ENCODE data around the gene LMO4.

The LMO4 gene

GRCh38 chr1:87333692-87334347 lies 5.1 kb downstream of the LMO4 start:
- TF ChIP-seq EZH2phosphoT487 (IDR thresholded peaks at IDR 0.05; ENCODE audit: low read depth) (no peak), CTCF (IDR thresholded peaks at IDR 0.05; ENCODE audit: low read depth, low read length) (no peak)
- Histone ChIP-seq H3K9ac (ENCODE audit: low read length) (peak overlapping the region; percentile 75), H3K36me3 (replicated peaks; ENCODE audit: low read depth, low read length) (peaks cover 13% of the 10 kb centered on the region), H3K4me1 (ENCODE audit: low read length) (peaks cover 39% of the 10 kb centered on the region), H3K4me2 (ENCODE audit: low read length) (peak overlapping the region; percentile 94), H2AFZ (ENCODE audit: low read depth, low read length) (no peak overlapping the region), H3K27ac (ENCODE audit: low read length) (no peak overlapping the region), H4K20me1 (ENCODE audit: insufficient read depth, low read length) (peaks cover 14% of the 10 kb centered on the region), H3K4me3 (ENCODE audit: low read length) (peak overlapping the region; percentile 85), H3K79me2 (ENCODE audit: low read length) (no peaks in the 10 kb centered on the region), H3K9me3 (ENCODE audit: insufficient read depth, low read length) (no peaks in the 10 kb centered on the region), H3K27me3 (ENCODE audit: low read depth, low read length) (peaks cover 18% of the 10 kb centered on the region)

GRCh38 chr1:87334351-87335174 lies 5.9 kb downstream of the LMO4 start:
- H3K36me3 ChIP-seq (replicated peaks; ENCODE audit: low read depth, low read length) = peaks cover 13% of the 10 kb centered on the region
- H3K4me2 ChIP-seq (ENCODE audit: low read length) = peak overlapping the region; percentile 94
- H3K79me2 ChIP-seq (ENCODE audit: low read length) = no peaks in the 10 kb centered on the region
- no peak for TF ChIP-seq EZH2phosphoT487 (IDR thresholded peaks at IDR 0.05; ENCODE audit: low read depth)
- TF ChIP-seq CTCF (IDR thresholded peaks at IDR 0.05; ENCODE audit: low read depth, low read length) = no peak
- peaks cover 14% of the 10 kb centered on the region for H4K20me1 ChIP-seq (ENCODE audit: insufficient read depth, low read length)
- H3K4me1 ChIP-seq (ENCODE audit: low read length) = peaks cover 39% of the 10 kb centered on the region
- peak overlapping the region; percentile 85 for H3K4me3 ChIP-seq (ENCODE audit: low read length)
- H3K27me3 ChIP-seq (ENCODE audit: low read depth, low read length) = peaks cover 18% of the 10 kb centered on the region
- H3K9me3 ChIP-seq (ENCODE audit: insufficient read depth, low read length) = no peaks in the 10 kb centered on the region
- H3K27ac ChIP-seq (ENCODE audit: low read length) = peak overlapping the region; percentile 8
- H2AFZ ChIP-seq (ENCODE audit: low read depth, low read length) = peak overlapping the region; percentile 50; the same call in 1 of the 2 replicates
- peak overlapping the region; percentile 75 for H3K9ac ChIP-seq (ENCODE audit: low read length)

GRCh38 chr1:87335175-87335884 lies 6.7 kb downstream of the LMO4 start:
- H3K36me3 ChIP-seq (replicated peaks; ENCODE audit: low read depth, low read length) = peaks cover 18% of the 10 kb centered on the region

More at GRCh38 chr1:87335175-87335884, 6.7 kb downstream of the LMO4 start:
- peaks cover 18% of the 10 kb centered on the region for H3K27me3 ChIP-seq (ENCODE audit: low read depth, low read length)
- H3K4me1 ChIP-seq (ENCODE audit: low read length) = peaks cover 37% of the 10 kb centered on the region
- no peaks in the 10 kb centered on the region for H3K79me2 ChIP-seq (ENCODE audit: low read length)
- H3K4me3 ChIP-seq (ENCODE audit: low read length) = peak overlapping the region; percentile 85
- no peaks in the 10 kb centered on the region for H3K9me3 ChIP-seq (ENCODE audit: insufficient read depth, low read length)
- peak overlapping the region; percentile 8 for H3K27ac ChIP-seq (ENCODE audit: low read length)
- H3K4me2 ChIP-seq (ENCODE audit: low read length) = peak overlapping the region; percentile 94
- no peak overlapping the region; the same call in 1 of the 2 replicates for H2AFZ ChIP-seq (ENCODE audit: low read depth, low read length)
- H4K20me1 ChIP-seq (ENCODE audit: insufficient read depth, low read length) = peaks cover 14% of the 10 kb centered on the region
- TF ChIP-seq CTCF (IDR thresholded peaks at IDR 0.05; ENCODE audit: low read depth, low read length) (no peak), EZH2phosphoT487 (IDR thresholded peaks at IDR 0.05; ENCODE audit: low read depth) (no peak)
- H3K9ac ChIP-seq (ENCODE audit: low read length) = peak overlapping the region; percentile 75
